GM20000 (cell line): Measurements from ENCODE around the gene SDCCAG8.

Experiments used
- DNase-seq: peaks from one replicate; pipeline ENCODE4 v3.0.0; 2012; ENCODE audit warnings: low spot score
- CTCF ChIP-seq: IDR thresholded peaks from 2 replicates; pipeline ENCODE4 v1.5.1; 2012; ENCODE audit warnings: mild to moderate bottlenecking, control low read depth; ENCODE audit errors: extremely low read depth, missing control alignments

Gene SDCCAG8

GRCh38 chr1:243399561-243400155 is 143.8 kb downstream of the SDCCAG8 start:
- DNase-seq = no peak
- no peak for TF ChIP-seq CTCF

GRCh38 chr1:243402868-243403267 is 147.0 kb downstream of the SDCCAG8 start:
- no peak for TF ChIP-seq CTCF
- no peak for DNase-seq

GRCh38 chr1:243406424-243406823 is 150.6 kb downstream of the SDCCAG8 start:
- no peak for DNase-seq
- TF ChIP-seq CTCF = no peak

GRCh38 chr1:243407284-243408018 is 151.6 kb downstream of the SDCCAG8 start:
- no peak for TF ChIP-seq CTCF
- DNase-seq = no peak

- DNase-seq = no peak
- no peak for TF ChIP-seq CTCF
These were observed 152.6 kb downstream of the SDCCAG8 start for GRCh38 chr1:243408479-243408878.

GRCh38 chr1:243409284-243409683 is 153.4 kb downstream of the SDCCAG8 start:
- no peak for DNase-seq
- no peak for TF ChIP-seq CTCF

GRCh38 chr1:243411472-243411871 is 155.6 kb downstream of the SDCCAG8 start:
- TF ChIP-seq CTCF = no peak
- no peak for DNase-seq
